ENCODE measurements around the gene LARP7. TPM values are rescaled to one million over a fixed set of nuclear protein-coding genes. Genes with fewer than 3 reads are reported as not detected.
"Not testable (repeated sequence)": the region's sequence is repeated elsewhere in the genome, so short reads cannot be mapped to it uniquely, and the experiment has no call there.

The LARP7 gene
- polyA plus RNA-seq, 3 donors = 104 to 135 (median 116) TPM

DNA sequence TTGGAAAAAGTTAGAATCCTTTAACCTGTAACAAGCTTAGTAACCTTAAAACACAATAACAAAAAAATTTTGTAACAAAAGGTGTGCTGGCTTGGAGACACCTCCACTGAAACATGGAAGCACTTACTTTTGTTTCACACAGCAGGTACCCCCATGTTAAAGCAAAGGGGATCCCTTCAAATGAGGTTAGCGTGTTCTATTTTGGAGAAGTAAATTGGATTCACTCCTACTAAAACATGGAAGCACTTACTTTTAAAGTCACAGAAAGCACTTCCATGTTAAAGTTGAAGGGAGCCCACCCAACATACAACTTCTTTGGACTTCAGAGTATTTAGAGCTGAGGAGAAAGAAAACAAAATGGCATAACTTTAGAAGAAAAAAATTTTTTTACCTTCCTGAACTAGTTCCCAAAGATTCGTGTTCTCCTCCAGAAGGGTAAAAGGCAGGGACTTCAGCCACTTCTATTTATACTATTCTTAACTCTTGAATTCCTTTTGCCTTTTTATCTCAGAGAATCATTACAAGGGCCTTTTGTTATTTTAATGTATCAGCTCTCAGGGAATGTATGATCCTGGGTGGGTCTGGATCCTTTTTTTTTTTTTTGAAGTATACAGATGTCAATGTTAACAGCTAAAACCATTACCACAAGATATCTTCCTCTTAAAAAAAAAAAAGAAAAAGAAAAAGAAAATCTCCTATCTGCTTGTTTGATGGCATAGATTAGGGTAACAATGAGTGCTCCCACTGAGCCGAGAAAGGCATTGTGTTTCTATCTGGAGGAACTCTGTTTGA lies 11.5 kb downstream of the LARP7 start:
- DNase-seq (ENCODE audit: low read depth in 3 of 3, low spot score in 2 of 3) = no peak

DNA sequence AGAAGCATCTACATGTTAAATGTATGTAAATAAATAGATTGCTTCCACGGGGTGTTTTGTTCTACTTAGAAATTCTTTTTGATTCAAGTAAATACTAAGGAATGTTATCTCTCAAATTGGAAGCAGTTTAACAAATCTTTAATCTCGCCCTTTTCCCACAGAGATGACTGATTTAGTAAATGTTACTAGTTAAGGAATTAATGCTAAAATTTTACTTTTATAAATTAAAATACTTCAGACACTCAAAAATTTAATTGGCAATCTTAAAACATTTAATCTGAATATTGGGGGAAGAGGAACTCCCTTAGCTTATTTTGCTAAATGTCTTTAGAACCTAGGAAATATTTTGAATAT lies 12.1 kb downstream of the LARP7 start:
- no peak for DNase-seq (ENCODE audit: low read depth in 3 of 3, low spot score in 2 of 3)

DNA sequence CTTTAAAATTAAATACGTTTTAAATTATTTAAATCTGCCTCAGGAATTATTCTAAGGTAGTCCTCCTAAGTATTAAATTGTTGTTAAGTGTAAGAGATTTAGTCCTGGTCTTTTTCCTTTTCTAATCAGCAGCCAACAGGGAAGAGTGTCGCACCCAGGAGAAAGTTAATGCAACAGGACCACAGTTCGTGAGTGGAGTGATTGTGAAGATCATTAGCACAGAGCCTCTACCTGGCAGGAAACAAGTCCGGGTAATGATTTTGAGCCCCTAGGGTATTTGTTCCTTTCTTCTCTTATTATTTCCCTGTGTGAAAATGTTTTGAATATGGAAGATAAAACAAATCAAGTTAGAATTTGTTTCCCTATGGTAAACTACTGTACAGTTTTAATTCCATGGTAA lies 13.4 kb downstream of the LARP7 start:
- DNase-seq (ENCODE audit: low read depth in 3 of 3, low spot score in 2 of 3) = no peak

DNA sequence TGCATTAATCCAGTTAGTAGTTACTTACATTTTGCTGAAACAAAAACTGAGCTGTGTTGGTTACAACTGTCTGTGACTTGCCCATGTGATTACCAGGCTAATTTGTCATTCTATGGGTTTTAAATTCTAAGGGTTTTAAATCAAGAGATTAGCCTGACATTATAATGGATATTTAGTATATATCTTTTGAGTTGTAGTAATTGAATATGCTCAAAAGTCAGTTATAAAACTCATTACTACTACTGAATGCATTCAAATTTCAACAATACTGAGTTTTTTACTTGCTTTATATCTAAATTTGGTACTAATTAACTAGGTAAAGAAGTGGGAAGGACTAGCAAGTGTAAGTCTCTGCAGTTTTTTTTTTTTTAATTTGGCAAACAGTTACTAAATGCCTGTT lies 14.7 kb downstream of the LARP7 start:
- no peak for DNase-seq (ENCODE audit: low read depth in 3 of 3, low spot score in 2 of 3)

DNA sequence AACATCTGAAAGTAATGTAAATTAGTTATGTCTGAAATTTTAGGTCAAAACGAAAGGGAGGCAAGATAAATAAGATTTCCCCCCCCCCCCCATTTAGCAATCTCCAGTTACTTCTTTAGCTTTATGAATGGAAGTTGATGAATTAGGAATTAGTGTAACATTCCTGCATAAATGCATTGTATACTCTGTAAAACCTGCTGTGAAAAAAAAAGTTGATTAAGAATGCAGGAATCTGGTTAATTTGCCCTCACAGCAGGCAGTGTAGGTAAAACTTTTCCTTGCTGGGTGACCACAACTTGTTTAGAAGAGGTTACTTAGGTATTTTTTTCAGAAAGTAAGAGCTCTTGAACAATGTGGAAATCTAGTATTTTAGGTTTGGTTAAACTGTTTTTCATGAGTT lies 15.3 kb downstream of the LARP7 start:
- DNase-seq (ENCODE audit: low read depth in 3 of 3, low spot score in 2 of 3) = no peak

DNA sequence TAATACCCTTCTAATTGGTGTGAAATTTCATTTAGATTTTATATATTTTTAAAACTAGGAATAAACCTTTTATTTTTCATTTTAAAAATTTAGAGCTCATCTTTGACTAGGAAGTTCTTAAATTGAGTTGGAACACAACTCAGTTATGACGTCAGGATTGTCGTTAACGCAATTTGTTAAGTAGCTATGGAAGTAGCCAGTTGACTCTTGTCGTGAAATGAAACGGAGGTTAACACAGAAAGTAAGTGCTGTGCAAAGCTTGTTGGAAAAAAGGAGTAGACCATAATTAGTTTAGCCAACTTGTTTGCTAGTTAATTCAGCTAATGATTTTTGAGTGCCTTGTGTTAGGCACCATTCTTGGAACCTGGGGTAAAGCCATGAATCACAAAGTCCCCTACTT lies 18.3 kb downstream of the LARP7 start:
- DNase-seq (ENCODE audit: low read depth in 3 of 3, low spot score in 2 of 3) = no peak

DNA sequence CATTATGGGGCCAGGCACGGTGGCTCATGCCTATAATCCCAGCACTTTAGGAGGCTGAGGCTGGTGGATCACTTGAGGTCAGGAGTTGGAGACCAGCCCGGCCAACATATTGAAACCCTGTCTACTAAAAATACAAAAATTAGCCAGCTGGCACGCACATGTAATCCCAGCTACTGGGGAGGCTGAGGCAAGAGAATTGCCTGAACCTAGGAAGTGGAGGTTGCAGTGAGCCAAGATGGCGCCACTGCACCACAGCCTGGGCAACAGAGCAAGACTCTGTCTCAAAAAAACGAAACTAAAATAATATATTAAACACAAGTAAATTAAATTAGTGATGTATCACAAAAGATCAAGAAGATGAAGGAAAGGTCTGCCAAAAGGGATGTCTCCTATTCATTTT lies 19.2 kb downstream of the LARP7 start:
- not testable (repeated sequence) for DNase-seq (ENCODE audit: low read depth in 3 of 3, low spot score in 2 of 3)

DNA sequence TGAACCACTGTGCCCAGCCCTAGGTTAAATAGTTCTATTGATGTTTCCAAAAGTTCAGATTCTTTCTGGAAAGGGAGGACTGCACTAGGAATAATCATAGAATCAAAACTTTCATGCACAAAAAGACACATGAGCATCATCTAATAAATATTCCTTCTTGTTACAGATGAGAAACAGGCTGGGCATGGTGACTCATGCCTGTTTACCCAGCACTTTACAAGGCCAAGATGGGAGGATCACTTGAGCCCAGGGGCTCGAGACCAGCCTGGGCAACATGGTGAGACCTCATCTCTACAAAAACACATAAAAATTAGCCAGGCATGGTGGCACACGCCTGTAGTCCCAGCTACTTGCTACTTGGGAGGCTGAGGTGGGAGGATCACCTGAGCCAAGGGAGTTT lies 27.7 kb downstream of the LARP7 start:
- no peak for DNase-seq (ENCODE audit: low read depth in 3 of 3, low spot score in 2 of 3)

DNA sequence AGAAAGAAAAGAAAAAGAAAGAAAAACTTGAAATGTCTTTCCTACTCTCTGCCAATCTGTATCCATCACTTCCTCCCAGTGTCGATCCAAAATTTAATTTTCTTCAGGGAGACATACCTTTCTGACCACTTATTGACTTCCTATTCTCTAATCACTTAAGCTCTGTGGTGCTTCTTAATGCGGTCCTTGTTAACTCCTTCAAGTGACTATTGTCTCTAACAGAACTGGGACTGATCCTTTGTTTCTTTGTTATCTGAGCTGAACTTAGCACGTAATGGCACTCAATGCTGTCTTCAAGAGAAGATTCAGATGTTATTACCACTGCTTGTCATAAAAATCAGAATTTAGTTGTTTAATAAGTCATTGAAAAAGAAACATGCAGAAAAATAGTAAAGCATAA lies 31.2 kb downstream of the LARP7 start:
- DNase-seq (ENCODE audit: low read depth in 3 of 3, low spot score in 2 of 3) = no peak

DNA sequence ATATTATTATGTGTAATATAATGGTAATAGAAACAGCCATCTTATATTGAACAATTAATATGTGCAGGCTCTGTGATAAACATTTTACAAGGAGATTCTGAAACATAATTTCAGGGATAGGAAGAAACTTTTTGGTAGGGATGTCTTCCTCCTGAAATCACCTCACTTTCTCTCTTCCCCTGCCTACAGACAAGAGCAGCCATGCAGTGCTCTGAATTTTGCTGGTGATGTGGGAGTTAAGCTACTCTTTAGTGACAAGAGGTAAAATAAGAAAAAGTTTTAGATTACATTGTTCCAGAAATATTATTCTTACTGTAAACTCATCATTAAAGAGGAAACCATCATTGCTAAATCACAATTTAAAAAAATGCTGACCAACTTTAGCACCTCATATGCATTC lies 36.1 kb downstream of the LARP7 start:
- DNase-seq (ENCODE audit: low read depth in 3 of 3, low spot score in 2 of 3) = no peak

DNA sequence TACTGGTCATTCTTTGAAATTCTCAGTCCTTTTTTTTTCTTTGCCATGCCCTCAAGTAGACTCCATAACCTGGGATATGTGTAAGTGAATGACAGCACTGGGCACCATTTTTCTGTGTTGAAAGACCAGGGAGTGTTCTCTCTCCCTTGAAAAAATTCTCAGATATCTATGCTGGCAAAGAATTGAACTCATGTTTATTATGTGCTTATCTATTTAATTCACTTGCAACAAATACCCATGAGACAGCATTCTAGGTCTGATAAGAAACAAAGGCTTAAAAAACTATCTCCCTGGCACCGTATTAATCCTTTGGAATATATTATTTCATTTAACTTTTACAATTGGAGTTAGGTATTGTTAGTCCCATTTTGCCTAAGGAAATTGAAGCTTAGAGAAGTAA lies 36.7 kb downstream of the LARP7 start:
- DNase-seq (ENCODE audit: low read depth in 3 of 3, low spot score in 2 of 3) = no peak

DNA sequence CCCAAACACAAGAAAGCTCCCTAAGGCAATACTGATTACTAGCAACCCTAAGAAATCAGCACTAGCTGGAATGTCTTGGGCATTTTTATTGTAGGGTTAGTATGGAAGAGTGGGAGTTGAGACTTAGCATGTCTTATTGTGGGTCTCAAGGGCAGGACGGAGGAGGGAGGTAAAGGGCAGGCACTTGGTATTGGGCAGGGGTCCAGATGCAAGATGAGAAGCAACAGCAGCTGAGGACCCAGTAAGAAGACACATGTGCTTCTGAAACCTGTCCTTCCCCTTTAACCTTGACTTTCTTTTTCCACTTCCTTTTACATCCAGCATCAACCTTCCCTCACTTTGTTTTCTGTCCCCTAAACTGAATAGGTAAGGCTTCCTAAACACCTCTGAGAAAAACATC lies 37.4 kb downstream of the LARP7 start:
- no peak for DNase-seq (ENCODE audit: low read depth in 3 of 3, low spot score in 2 of 3)

DNA sequence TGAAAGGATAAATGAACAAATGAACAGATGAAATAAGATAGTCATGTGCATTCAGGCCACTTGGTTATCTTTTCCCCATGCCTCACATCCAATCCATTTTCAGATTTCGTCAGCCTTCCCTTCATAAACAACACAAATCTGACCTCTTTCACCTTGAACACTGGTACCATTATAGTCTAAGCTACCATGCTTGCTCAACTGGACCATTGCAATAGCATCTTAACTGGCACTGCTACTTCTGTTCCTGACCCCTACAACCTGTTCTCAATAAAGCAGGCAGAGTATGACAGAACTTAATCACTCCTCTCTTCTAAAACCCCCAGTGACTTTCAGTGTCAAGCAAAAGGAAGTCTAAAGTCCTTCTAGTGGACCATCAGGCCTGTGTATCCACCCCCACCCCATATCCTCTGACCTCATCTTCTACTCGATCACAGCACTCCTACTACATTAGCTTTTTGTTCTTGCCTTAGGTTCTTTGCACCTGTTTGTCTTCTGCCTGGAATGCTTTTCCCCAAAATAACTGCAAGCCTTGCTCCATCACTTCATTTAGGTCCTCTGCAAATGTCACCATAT lies 40.7 kb downstream of the LARP7 start:
- no peak for DNase-seq (ENCODE audit: low read depth in 3 of 3, low spot score in 2 of 3)

DNA sequence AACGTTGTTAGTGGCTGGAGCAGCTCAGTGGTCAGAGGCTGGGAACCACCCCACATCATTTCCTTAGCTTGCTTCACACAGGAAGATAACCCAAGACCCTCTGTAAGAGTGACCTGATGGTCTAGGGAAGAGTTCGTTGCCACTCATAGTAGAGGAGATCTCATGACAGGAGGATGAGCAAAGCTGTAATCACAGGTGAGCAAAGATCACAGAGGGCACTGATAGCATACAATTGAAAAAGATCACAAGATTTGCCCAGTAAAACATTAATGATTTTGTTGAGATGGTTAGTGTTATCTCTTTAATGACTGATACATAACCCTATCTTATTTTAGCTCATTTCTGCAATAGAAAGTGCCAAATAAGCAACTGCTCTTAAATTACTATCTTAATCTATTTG lies 44.1 kb downstream of the LARP7 start:
- DNase-seq (ENCODE audit: low read depth in 3 of 3, low spot score in 2 of 3) = no peak

DNA sequence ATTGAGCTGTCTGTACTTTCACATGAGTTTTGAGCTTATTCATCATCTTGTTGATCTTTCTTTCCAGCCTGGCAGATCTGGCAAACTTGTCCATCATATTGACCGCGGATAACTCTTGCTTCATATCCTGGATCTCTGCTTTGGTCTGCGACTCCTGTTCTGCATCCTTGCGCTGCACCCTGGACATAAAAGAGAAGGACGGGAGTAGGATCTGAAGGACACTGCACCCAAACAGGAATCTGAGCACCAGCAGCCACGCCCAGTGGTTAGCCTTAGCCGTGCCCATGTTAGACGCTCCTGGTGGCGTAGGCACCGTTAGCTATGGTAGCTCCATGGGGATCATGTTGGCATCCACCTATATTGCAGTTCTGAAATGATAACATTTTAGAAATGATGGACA lies 56.6 kb downstream of the LARP7 start:
- no peak for DNase-seq (ENCODE audit: low read depth in 3 of 3, low spot score in 2 of 3)

DNA sequence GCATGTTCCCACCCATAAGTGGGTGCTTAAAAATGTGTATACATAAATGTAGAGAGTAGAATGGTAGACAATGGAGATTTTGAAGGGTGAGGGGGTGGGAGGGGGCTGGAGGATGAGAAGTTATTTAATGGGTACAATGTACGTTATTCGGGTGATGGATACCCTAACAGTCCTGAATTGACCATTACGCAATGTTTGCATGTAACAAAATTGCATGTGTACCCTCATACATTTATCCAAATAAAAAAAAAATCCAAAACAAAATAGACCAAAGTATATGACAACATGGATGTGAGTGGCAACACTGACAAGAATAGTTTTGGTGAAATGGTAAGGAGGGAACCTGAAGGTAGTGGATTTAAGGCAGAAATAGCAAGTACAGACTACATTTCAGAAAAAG lies 63.7 kb downstream of the LARP7 start:
- no peak for DNase-seq (ENCODE audit: low read depth in 3 of 3, low spot score in 2 of 3)

DNA sequence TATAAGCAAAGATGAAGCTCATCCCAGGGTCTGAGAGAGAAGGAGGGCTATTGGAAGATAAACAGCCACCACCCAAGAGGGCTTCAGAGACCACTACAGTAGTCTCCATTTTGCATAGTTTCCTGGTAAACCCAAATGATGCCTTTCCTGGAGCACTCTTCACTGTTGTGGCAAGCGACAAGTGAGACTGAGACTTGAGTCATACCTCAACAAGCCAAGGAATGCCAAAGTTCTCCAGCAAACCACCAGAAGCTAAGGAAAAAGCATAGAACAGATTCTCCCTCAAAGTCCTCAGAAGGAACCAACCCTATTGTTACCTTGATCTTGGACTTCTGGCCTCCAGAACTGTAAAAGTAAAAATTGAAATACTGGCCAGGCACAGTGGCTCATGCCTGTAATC lies 65.9 kb downstream of the LARP7 start:
- no peak for DNase-seq (ENCODE audit: low read depth in 3 of 3, low spot score in 2 of 3)

DNA sequence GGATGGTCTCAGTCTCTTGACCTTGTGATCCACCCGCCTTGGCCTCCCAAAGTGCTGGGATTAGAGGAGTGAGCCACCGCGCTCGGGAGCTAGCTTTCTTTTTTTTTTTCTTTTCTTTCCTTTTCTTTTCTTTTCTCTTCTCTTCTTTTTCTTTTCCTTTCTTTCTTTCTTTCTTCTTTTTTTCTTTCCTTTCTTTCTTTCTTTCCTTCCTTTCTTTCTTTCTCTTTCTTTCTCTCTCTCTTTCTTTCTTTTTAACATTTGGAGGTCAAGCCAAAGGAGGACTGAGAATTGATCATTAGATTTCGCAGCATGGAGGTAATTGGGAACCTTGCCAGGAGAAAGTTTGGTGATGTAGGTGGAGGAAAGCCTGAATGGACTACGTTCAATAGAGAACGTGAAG lies 67.4 kb downstream of the LARP7 start:
- no peak for DNase-seq (ENCODE audit: low read depth in 3 of 3, low spot score in 2 of 3)

DNA sequence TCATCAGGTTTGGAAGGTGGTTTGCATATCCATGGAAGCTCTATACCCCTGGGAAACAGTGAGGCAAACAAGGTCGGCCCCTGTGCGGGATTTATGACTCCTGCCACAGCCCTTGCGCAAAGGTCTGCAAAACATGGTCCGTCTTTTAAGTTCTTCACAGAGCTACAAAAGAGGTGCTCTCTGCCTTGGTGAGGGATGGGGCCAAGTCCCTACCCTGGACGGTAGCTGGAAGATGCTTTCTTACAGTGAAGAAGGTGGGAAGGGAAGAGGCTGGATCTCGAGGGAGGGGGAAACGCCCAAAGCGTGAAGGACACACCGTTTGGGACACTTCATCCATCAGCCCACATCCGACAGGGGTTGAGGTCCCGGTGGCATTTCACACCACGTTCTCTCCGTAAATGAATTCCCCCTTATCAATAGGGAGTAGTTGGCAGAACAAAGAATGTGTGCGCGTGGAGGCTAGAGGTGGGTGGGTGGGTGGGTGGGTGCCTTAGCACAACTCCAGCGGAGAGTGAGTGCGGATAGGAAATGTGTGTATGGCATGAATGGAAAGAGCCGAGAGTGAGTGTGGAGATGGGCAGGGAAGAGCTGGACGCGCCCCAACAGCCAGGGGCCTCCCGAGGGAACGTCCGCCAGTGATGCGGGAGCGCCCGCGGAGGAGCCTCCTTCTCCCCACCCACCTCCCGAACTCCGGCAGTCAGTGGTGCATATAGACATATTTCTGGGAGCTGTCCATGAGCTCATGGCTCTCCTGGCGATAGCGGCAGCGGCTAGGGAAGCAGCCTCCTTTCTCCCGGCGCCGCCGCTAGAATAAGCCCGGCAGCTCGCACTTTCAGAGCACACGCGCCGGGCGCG lies 68.3 kb downstream of the LARP7 start:
- peak in 1 of 3 donors; percentile 36 for DNase-seq (ENCODE audit: low read depth in 3 of 3, low spot score in 2 of 3)

DNA sequence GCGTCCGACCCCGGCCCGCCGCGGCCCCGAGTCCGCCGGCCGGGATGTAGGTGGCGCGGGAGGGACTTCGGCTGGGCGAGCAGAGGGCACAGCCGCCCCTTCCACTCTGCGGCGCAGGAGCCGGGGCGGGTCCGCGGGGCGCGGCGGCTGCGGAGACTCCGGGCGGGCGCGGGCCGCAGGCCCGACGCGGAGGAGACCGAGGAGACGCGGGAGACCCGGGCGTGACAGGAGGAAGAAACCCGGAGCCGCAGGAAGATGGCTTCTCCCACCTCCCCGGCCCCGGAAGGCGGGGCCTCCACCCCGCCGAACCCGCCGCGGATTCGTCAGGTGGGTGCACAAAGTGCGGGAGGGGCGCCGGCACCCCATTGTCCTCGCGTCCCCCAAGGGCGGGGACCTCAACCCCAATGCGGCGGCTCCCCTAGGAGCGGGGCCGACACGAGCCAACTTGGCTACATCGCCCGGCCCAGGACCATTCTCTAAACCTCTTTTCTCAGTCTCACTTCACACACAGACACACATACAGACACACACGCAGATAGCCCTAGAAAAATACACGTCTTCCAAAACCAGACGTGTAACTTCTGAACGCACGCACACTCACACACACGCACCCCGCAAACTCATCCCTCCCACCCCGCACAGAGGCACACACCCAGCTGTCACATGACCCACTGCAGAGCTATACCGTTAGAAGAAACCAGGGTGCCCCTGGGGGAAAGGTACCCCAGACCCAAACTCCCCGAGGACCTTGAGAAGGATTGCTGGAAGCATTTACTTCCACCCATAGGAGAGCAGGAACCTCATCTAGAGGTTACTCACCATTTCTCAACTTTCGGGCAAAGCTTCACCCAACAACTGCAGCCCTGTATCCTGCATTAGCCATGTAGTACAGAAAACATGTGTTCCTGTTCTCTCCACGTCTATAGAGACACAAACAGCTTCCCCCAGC lies 69.2 kb downstream of the LARP7 start:
- DNase-seq (ENCODE audit: low read depth in 3 of 3, low spot score in 2 of 3) = peak in 1 of 3 donors; percentile 3

DNA sequence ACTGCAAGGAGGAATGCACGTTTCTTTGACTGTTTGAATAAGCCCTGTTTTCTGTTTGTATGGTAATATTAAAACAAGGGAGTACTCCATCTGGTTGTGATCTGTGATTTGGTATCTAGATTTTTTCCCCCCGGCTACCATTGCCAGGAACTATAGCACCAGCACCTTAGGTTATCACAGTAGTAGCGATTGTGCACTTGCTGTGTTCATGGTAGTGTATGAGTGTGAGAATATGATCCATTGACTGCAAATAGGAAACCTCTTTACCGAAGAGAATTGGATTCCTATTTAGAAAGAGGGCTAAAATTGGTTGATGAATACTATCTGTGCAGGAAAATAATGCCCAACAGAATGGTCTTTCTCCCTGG lies 69.9 kb downstream of the LARP7 start:
- DNase-seq (ENCODE audit: low read depth in 3 of 3, low spot score in 2 of 3) = peak in 1 of 3 donors; percentile 2
